SKM-1 treated with dmso at 0.1 percent for 144 hours (cell line): ENCODE data around the gene MCC.

ENCODE experiments used
- DNase-seq: peaks from one replicate; lab custom pipeline; 2025; ENCODE audit not compliant: unreplicated experiment; lab: John Stamatoyannopoulos, UW

The MCC gene

DNA sequence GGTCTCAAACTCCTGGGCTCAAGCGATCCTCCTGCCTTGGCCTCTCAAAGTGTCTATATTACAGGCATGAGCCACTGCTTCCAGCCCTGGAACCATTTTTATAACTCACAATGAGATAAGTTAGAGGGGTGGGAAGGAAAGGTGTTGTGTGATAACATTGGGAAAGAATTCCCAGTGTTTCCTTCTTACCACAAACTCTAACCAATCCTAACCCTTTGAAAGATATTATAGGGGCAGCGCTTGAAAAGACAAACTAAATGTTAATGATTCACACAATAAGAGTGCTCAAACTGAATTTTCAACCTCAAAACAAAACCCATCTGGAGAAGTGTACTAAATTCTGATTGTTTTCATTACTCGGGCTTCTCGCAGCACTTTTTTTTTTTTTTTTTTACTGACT is 163.2 kb downstream of the MCC start:
- DNase-seq: no peak

DNA sequence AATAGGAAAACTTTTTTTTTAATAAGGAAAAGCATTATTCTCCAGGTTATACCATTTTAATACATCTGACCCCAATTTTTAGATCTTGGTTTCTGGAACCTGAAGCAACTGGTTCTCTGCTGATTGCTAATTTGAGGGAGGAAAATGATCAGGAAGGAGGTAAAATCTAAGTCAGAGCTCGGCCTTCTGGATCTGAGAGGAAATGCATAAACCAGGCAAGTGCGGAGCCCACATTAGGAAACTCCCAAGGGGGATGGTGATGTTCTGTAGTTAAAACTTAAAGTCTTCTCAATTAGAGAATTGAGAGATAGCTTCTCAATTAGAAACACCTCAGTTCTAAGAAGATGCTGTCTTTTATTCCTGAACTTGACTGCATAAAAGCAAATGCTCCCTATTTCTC is 167.0 kb downstream of the MCC start:
- DNase-seq: no peak

DNA sequence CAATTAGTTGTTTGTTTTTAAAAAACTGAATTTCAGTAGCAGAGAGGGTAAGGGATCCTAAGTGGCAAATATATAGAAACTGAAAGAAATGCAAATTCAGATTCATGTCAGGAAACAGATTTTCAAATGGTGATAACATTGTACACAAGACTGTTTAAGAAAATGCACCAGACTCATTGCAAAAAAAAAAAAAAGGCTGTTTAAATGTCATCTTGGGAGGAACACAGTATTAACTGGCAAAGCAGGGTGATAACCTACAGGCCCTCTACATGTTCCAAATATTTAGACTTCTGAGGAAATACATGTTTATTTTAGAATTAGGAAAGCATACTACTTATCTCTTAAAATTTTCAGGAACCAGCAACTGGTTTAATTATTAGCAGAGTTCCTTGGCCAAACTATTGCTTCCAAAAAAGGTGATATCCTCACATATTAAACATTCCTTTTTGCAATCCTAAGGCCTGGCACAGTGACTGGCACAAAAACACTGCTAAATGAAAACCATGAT is 167.9 kb downstream of the MCC start:
- no peak for DNase-seq

GRCh38 chr5:113319256-113320053 is 168.8 kb downstream of the MCC start:
- no peak for DNase-seq

GRCh38 chr5:113317636-113318035 is 170.6 kb downstream of the MCC start:
- DNase-seq: no peak

DNA sequence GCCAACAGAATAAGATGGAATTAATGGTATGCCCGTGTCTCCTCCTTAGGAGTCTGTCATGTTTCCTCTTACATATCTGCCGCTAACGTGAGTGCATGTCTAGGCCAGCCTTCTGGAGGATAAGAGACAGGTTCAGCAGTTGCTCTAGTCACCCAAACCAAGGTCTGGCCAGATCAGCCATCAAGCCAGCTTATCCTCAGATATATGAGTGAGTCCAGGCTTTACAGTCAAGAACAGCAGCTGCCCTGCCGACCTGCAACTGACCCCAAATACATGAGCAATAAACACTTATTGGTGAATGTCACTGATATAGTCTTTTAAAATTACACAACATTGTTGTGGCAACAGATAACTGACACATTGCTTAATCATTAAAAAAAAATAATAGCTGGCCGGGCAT is 177.0 kb downstream of the MCC start:
- DNase-seq: no peak

- DNase-seq: peak; percentile 20
These were observed 186.1 kb downstream of the MCC start for GRCh38 chr5:113302120-113302519.

GRCh38 chr5:113299591-113299990 is 188.7 kb downstream of the MCC start:
- DNase-seq: no peak

- DNase-seq: no peak
These were observed 191.6 kb downstream of the MCC start for GRCh38 chr5:113296676-113297075.

DNA sequence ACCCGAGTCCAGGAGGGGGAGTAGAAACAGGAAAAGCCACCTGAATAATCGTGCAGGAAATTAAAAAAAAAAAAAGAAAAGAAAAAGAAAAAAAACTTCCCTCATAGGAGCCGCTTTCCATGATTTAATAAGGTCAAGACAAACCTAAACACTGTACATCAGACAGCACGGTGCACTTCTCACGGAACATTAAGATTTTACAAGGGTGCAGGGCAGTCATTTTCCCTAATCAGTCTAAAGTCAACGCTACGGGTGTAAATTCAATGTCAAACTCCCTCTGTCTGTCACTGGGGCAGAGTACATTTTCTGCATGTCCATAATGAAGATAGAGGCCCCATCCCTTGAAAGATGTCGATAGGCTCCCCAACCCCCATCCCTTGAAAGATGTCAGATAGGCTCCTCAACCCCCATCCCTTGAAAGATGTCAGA is 193.1 kb downstream of the MCC start:
- no peak for DNase-seq

DNA sequence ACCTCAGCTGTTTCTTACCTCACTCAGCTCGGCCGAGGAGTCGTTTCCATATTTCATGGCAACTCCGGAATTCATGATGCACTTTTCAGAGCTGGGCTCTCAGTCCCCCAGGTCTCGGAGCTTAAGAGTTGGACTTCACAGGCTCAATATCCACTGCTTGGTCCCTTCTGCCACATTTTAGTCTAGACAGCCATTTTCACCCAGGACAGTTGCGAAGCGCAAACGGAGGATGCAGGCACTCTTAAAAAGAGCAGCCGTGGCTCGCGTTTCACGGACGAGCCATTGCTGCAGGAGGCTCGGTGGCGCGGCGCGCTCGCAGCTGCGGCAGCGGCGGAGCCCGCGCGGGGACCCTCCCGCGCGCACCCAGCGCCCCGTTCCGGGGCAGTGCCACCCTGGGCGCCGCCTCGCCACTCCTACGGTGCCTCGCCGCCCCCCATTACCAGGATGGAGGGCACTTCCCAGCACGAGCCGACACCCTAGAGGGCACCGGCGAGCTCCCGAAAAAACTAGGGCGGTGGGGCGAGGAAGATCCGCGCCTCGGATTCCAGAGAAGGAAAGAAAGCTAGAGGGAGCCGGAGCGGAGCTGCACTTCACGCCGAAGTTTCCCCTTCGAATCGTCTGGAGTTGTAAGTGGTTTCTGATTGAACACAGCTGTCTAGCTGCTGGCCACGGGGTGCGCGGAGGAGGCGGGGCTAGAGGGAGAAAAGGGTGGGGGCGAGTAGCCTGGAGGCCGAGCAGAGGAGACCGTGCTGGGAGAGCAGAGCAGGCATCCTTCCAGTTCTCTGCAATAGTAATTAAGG is 193.7 kb downstream of the MCC start:
- DNase-seq: peak; percentile 63

GRCh38 chr5:113293975-113294310 is 194.3 kb downstream of the MCC start:
- no peak for DNase-seq

GRCh38 chr5:113293068-113293974 is 194.9 kb downstream of the MCC start:
- DNase-seq: peak; percentile 40

DNA sequence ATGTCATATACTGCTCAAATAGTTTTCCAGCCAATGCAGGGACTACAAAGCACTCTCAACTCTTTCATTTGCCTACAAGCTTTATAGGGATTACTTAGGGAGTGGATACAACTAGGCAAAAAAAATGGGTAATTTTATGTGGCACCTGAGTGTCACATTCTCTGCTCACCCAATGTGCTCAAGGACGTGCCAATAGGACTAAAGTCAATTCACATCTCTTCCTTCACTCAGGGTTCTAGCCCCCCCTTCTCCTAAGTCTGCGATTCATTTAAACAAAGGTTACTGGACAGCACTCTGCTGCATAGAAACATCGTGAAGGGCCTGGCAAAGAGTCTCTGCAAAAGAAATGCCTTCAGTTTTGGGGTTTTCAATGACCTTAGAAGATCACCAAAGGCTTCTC is 195.8 kb downstream of the MCC start:
- DNase-seq: no peak

DNA sequence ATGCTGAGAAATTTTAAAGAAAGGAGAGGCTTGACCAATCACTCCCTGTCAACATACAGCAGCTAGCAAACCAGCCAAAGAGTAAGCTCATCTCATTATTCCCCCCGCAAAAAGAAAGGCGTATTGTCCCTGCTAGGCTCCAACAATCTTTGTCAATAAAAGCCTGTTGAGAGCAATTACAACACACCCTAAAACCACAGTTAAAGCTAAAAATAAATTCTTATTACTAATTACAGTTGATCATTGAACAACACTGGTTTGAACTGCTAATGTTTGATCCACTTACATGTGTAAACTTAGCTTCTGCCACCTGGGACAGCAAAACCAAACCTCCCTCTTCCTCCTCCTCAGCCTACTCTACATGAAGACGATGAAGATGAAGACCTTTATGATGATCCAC is 204.7 kb downstream of the MCC start:
- DNase-seq: no peak

DNA sequence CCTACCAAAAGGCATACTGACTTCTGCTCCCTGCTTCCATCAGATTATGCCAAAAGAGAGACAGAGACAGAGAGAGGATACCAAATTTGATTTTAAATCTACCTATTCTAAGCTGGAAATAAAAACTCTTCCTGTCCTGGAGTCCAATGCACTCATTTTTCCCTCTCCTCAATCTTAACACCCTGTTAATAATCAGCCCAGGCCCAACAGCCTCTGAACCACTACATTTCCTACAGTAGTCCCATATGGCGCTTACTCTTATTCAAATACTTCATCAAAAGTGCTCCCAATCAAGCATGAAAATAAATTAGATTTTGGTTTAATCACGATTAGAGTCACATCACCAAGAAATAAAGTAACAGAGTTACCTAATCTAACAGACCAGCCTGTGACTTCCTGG is 205.8 kb downstream of the MCC start:
- DNase-seq: no peak

GRCh38 chr5:113281194-113281593 is 207.1 kb downstream of the MCC start:
- DNase-seq: no peak

- DNase-seq: no peak
These were observed 207.7 kb downstream of the MCC start for GRCh38 chr5:113280541-113280940.

- no peak for DNase-seq
These were observed 209.3 kb downstream of the MCC start for GRCh38 chr5:113278976-113279375.

DNA sequence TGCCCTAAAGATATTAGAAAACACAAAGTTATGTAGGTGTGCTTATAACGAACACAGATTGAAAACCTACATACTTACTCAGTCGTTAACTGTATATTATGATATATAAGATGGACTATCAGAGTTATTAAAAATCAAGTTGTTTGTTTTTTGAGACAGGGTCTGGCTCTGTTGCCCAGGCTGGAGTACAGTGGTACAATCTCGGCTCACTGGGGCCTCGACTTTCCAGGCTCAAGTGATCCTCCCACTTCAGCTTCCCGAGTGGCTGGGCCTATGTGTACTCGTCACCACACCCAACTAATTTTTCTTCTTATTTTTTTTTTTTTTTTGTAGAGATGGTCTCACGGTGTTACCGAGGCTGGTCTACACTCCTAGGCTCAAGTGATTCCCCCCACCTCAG is 211.8 kb downstream of the MCC start:
- no peak for DNase-seq

DNA sequence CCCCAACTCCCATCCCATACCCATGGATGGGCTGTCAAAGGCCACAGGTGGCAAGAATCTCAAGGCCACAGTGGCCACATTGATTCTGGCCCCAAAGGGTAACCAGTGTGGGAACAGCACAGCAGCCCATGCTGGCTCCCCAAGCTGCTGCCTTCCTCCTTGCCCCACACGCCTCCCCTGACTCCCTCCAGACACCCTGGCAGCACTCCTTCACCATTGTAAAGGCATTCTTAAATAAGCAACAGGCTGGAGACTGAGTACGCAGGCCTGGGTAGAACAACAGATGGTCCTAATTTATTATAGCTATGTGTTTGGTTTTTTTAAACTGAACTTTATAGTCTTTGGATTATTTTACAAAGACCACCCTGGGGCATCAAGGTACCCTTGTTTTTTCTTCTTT is 212.3 kb downstream of the MCC start:
- DNase-seq: no peak
